HG02938 (cell line): ENCODE measurements around the gene KRT37.
"Not testable (repeated sequence)": the region's sequence is repeated elsewhere in the genome, so short reads cannot be mapped to it uniquely, and the experiment has no call there.

Experiments used
- ATAC-seq: cut with Tn5 transposase; IDR thresholded peaks from one replicate; pipeline ENCODE4 v1.9.1; 2021; ENCODE audit warnings: mild to moderate bottlenecking, moderate library complexity; ENCODE audit not compliant: unreplicated experiment

The KRT37 gene

GRCh38 chr17:41437254-41437653 lies 12.9 kb upstream of the KRT37 start:
- ATAC-seq: no peak

- no peak for ATAC-seq
These were observed 10.0 kb upstream of the KRT37 start for GRCh38 chr17:41434415-41434814.

GRCh38 chr17:41434005-41434404 lies 9.6 kb upstream of the KRT37 start:
- ATAC-seq: no peak

- ATAC-seq: no peak
These were observed 9.2 kb upstream of the KRT37 start for GRCh38 chr17:41433586-41433985.

- not testable (repeated sequence) for ATAC-seq
These were observed 6.0 kb upstream of the KRT37 start for GRCh38 chr17:41430376-41430775.

GRCh38 chr17:41429667-41430066 lies 5.3 kb upstream of the KRT37 start:
- ATAC-seq: no peak

- no peak for ATAC-seq
These were observed 4.4 kb upstream of the KRT37 start for GRCh38 chr17:41428591-41429291.

GRCh38 chr17:41422586-41422985 lies 1.8 kb downstream of the KRT37 start:
- not testable (repeated sequence) for ATAC-seq

- no peak for ATAC-seq
These were observed 2.8 kb downstream of the KRT37 start for GRCh38 chr17:41421617-41422016.

GRCh38 chr17:41421116-41421515 lies 3.3 kb downstream of the KRT37 start:
- ATAC-seq: no peak

- no peak for ATAC-seq
These were observed 4.3 kb downstream of the KRT37 start for GRCh38 chr17:41420134-41420533.

- no peak for ATAC-seq
These were observed 4.7 kb downstream of the KRT37 start for GRCh38 chr17:41419716-41420115.

- no peak for ATAC-seq
These were observed 6.1 kb downstream of the KRT37 start for GRCh38 chr17:41418116-41418860.

GRCh38 chr17:41417576-41418015 lies 6.8 kb downstream of the KRT37 start:
- ATAC-seq: no peak

- no peak for ATAC-seq
These were observed 7.3 kb downstream of the KRT37 start for GRCh38 chr17:41417127-41417526.

- ATAC-seq: no peak
These were observed 7.9 kb downstream of the KRT37 start for GRCh38 chr17:41416479-41416878.

- ATAC-seq: no peak
These were observed 8.5 kb downstream of the KRT37 start for GRCh38 chr17:41415833-41416335.

GRCh38 chr17:41415411-41415810 lies 9.0 kb downstream of the KRT37 start:
- no peak for ATAC-seq

- ATAC-seq: no peak
These were observed 10.4 kb downstream of the KRT37 start for GRCh38 chr17:41413982-41414381.

GRCh38 chr17:41413353-41413957 lies 10.9 kb downstream of the KRT37 start:
- ATAC-seq: no peak

GRCh38 chr17:41411072-41411840 lies 13.1 kb downstream of the KRT37 start:
- ATAC-seq: no peak
